ENCODE measurements around the gene CAMSAP1. TPM values are rescaled to one million over a fixed set of nuclear protein-coding genes. Genes with fewer than 3 reads are reported as not detected.
A peak's percentile ranks its signal among the peaks of the same experiment; 100 is the strongest.
"Not testable (repeated sequence)": the region's sequence is repeated elsewhere in the genome, so short reads cannot be mapped to it uniquely, and the experiment has no call there.

The CAMSAP1 gene
- total RNA-seq, 1 donor from 2014 or later: 150 TPM

- peaks cover 3% of the 10 kb centered on the region for H3K9me3 Mint-ChIP-seq (ENCODE audit: unreplicated experiment)
- TF ChIP-seq CTCF (IDR thresholded peaks at IDR 0.05; ENCODE audit: partially characterized antibody, unreplicated experiment): no peak
- peaks cover 28% of the 10 kb centered on the region for H3K4me1 Mint-ChIP-seq (ENCODE audit: low read depth, unreplicated experiment)
- DNase-seq: no peak
- peak overlapping the region; percentile 29 for H3K27ac Mint-ChIP-seq (ENCODE audit: unreplicated experiment)
- H3K27me3 Mint-ChIP-seq (ENCODE audit: unreplicated experiment): peaks cover 3% of the 10 kb centered on the region
- peaks cover 4% of the 10 kb centered on the region for H3K36me3 Mint-ChIP-seq (ENCODE audit: unreplicated experiment)
- H3K4me3 Mint-ChIP-seq (ENCODE audit: unreplicated experiment): no peak overlapping the region
These were observed 41.1 kb upstream of the CAMSAP1 start for GRCh38 chr9:135948446-135948845.

- Mint-ChIP-seq H3K4me3 (ENCODE audit: unreplicated experiment) (no peak overlapping the region), H3K27ac (ENCODE audit: unreplicated experiment) (no peak overlapping the region), H3K36me3 (ENCODE audit: unreplicated experiment) (peaks cover 4% of the 10 kb centered on the region), H3K27me3 (ENCODE audit: unreplicated experiment) (peaks cover 4% of the 10 kb centered on the region), H3K9me3 (ENCODE audit: unreplicated experiment) (peaks cover 3% of the 10 kb centered on the region), H3K4me1 (ENCODE audit: low read depth, unreplicated experiment) (peaks cover 26% of the 10 kb centered on the region)
- DNase-seq: no peak
- no peak for TF ChIP-seq CTCF (IDR thresholded peaks at IDR 0.05; ENCODE audit: partially characterized antibody, unreplicated experiment)
These were observed 40.2 kb upstream of the CAMSAP1 start for GRCh38 chr9:135947582-135947981.

GRCh38 chr9:135947105-135947504, 39.8 kb upstream of the CAMSAP1 start:
- peaks cover 23% of the 10 kb centered on the region for H3K4me1 Mint-ChIP-seq (ENCODE audit: low read depth, unreplicated experiment)
- not testable (repeated sequence) for H3K27ac Mint-ChIP-seq (ENCODE audit: unreplicated experiment); DNase-seq; H3K36me3 Mint-ChIP-seq (ENCODE audit: unreplicated experiment); H3K9me3 Mint-ChIP-seq (ENCODE audit: unreplicated experiment); H3K27me3 Mint-ChIP-seq (ENCODE audit: unreplicated experiment); H3K4me3 Mint-ChIP-seq (ENCODE audit: unreplicated experiment)

GRCh38 chr9:135946392-135946994, 39.1 kb upstream of the CAMSAP1 start:
- no peak for TF ChIP-seq CTCF (IDR thresholded peaks at IDR 0.05; ENCODE audit: partially characterized antibody, unreplicated experiment)
- no peak overlapping the region for H3K4me3 Mint-ChIP-seq (ENCODE audit: unreplicated experiment)
- H3K9me3 Mint-ChIP-seq (ENCODE audit: unreplicated experiment): peaks cover 3% of the 10 kb centered on the region
- H3K27me3 Mint-ChIP-seq (ENCODE audit: unreplicated experiment): peaks cover 4% of the 10 kb centered on the region
- H3K27ac Mint-ChIP-seq (ENCODE audit: unreplicated experiment): no peak overlapping the region
- H3K36me3 Mint-ChIP-seq (ENCODE audit: unreplicated experiment): peaks cover 4% of the 10 kb centered on the region
- no peak for DNase-seq
- H3K4me1 Mint-ChIP-seq (ENCODE audit: low read depth, unreplicated experiment): peaks cover 19% of the 10 kb centered on the region

GRCh38 chr9:135945969-135946368, 38.6 kb upstream of the CAMSAP1 start:
- H3K4me1 Mint-ChIP-seq (ENCODE audit: low read depth, unreplicated experiment): peaks cover 19% of the 10 kb centered on the region
- TF ChIP-seq CTCF (IDR thresholded peaks at IDR 0.05; ENCODE audit: partially characterized antibody, unreplicated experiment): no peak
- H3K9me3 Mint-ChIP-seq (ENCODE audit: unreplicated experiment): peaks cover 3% of the 10 kb centered on the region
- H3K27me3 Mint-ChIP-seq (ENCODE audit: unreplicated experiment): peaks cover 4% of the 10 kb centered on the region
- no peak overlapping the region for H3K4me3 Mint-ChIP-seq (ENCODE audit: unreplicated experiment)
- no peak for DNase-seq
- H3K27ac Mint-ChIP-seq (ENCODE audit: unreplicated experiment): no peak overlapping the region
- peaks cover 4% of the 10 kb centered on the region for H3K36me3 Mint-ChIP-seq (ENCODE audit: unreplicated experiment)

All from glutamatergic neuron (in vitro differentiated cells).